HFFc6 (cell line): Measurements from ENCODE around the gene PLXDC2. TPM values are rescaled to one million over a fixed set of nuclear protein-coding genes. Genes with fewer than 3 reads are reported as not detected.
"Not testable (repeated sequence)": the region's sequence is repeated elsewhere in the genome, so short reads cannot be mapped to it uniquely, and the experiment has no call there.

Experiments
- DNase-seq: peaks from one replicate; pipeline ENCODE4 v3.0.0-alpha.2; 2018
- H3K27ac Mint-ChIP-seq: 2 replicates; pipeline ENCODE4 v1.8.0; 2020; ENCODE audit warnings: mild to moderate bottlenecking, mixed read lengths
- H3K27me3 Mint-ChIP-seq: 2 replicates; pipeline ENCODE4 v1.8.0; 2021; ENCODE audit warnings: mild to moderate bottlenecking, moderate library complexity, mixed read lengths; ENCODE audit not compliant: insufficient read depth
- H3K36me3 Mint-ChIP-seq: 2 replicates; pipeline ENCODE4 v1.8.0; 2021; ENCODE audit warnings: low read depth, mixed read lengths
- H3K4me1 Mint-ChIP-seq: 2 replicates; pipeline ENCODE4 v1.8.0; 2020; ENCODE audit warnings: low read depth, mixed read lengths
- H3K4me3 Mint-ChIP-seq: 2 replicates; pipeline ENCODE4 v1.8.0; 2020; ENCODE audit warnings: mild to moderate bottlenecking, moderate library complexity, mixed read lengths
- H3K9me3 Mint-ChIP-seq: 2 replicates; pipeline ENCODE4 v1.8.0; 2020; ENCODE audit warnings: mild to moderate bottlenecking, mixed read lengths
- CTCF ChIP-seq: fragments of 200-600 bp; sonication (generic); IDR thresholded peaks from 2 replicates; pipeline ENCODE4 v1.5.0; 2021; ENCODE audit warnings: antibody characterized with exemption, mild to moderate bottlenecking
- total RNA-seq, 6 experiments: library from RNA; stranded (reverse); fragmentation: NEBNext Ultra II Directional; extraction: Animal tissue kit (Norgen Biotek cat#: 25700); gene quantifications; 2 replicates in 1 of 6; 3 replicates in 5 of 6; pipeline ENCODE4 v1.2.3, GENCODE V29; 2021

The PLXDC2 gene
- total RNA-seq, 6 experiments from 2014 or later: 0.17 to 2.3 (median 0.36) TPM

- DNase-seq: no peak
- no peak for TF ChIP-seq CTCF
- Mint-ChIP-seq H3K4me3 (no peak overlapping the region), H3K9me3 (peaks cover 28% of the 10 kb centered on the region), H3K36me3 (0 out of 2 replicates have a peak, but pooled peaks cover 4% of the 10 kb centered on the region), H3K4me1 (no peaks in the 10 kb centered on the region), H3K27me3 (no peaks in the 10 kb centered on the region; the same call in 1 of the 2 replicates), H3K27ac (no peak overlapping the region)
Observed at GRCh38 chr10:20202337-20202736, 386.1 kb downstream of the PLXDC2 start.

- 0 out of 2 replicates have a peak, but pooled peaks cover 4% of the 10 kb centered on the region for H3K36me3 Mint-ChIP-seq
- DNase-seq: no peak
- H3K27ac Mint-ChIP-seq: no peak overlapping the region
- peaks cover 60% of the 10 kb centered on the region for H3K9me3 Mint-ChIP-seq
- H3K27me3 Mint-ChIP-seq: no peaks in the 10 kb centered on the region; the same call in 1 of the 2 replicates
- no peak for TF ChIP-seq CTCF
- H3K4me1 Mint-ChIP-seq: no peaks in the 10 kb centered on the region
- no peak overlapping the region for H3K4me3 Mint-ChIP-seq
Observed at GRCh38 chr10:20207653-20208052, 391.4 kb downstream of the PLXDC2 start.

- DNase-seq, H3K27ac Mint-ChIP-seq, H3K36me3 Mint-ChIP-seq, H3K4me3 Mint-ChIP-seq, H3K27me3 Mint-ChIP-seq, H3K4me1 Mint-ChIP-seq: not testable (repeated sequence)
- peaks cover 60% of the 10 kb centered on the region for H3K9me3 Mint-ChIP-seq
Observed at GRCh38 chr10:20209098-20209497, 392.9 kb downstream of the PLXDC2 start.

- H3K36me3 Mint-ChIP-seq: peaks cover 9% of the 10 kb centered on the region; the same call in 1 of the 2 replicates
- H3K4me1 Mint-ChIP-seq: no peaks in the 10 kb centered on the region
- H3K9me3 Mint-ChIP-seq: peaks cover 42% of the 10 kb centered on the region
- no peak overlapping the region for H3K4me3 Mint-ChIP-seq
- TF ChIP-seq CTCF: no peak
- H3K27me3 Mint-ChIP-seq: peaks cover 1% of the 10 kb centered on the region; the same call in 1 of the 2 replicates
- no peak overlapping the region for H3K27ac Mint-ChIP-seq
- no peak for DNase-seq
Observed at GRCh38 chr10:20215547-20216152, 399.4 kb downstream of the PLXDC2 start.

GRCh38 chr10:20221356-20221755 is 405.1 kb downstream of the PLXDC2 start:
- H3K4me3 Mint-ChIP-seq: no peak overlapping the region
- DNase-seq: no peak
- H3K9me3 Mint-ChIP-seq: peaks cover 18% of the 10 kb centered on the region
- H3K4me1 Mint-ChIP-seq: no peaks in the 10 kb centered on the region
- H3K36me3 Mint-ChIP-seq: no peaks in the 10 kb centered on the region; the same call in 1 of the 2 replicates
- TF ChIP-seq CTCF: no peak
- H3K27ac Mint-ChIP-seq: no peak overlapping the region
- H3K27me3 Mint-ChIP-seq: no peaks in the 10 kb centered on the region

GRCh38 chr10:20228729-20229128 is 412.5 kb downstream of the PLXDC2 start:
- Mint-ChIP-seq H3K4me1 (no peaks in the 10 kb centered on the region), H3K36me3 (no peaks in the 10 kb centered on the region; the same call in 1 of the 2 replicates)

More at GRCh38 chr10:20228729-20229128, 412.5 kb downstream of the PLXDC2 start:
- Mint-ChIP-seq H3K4me3 (no peak overlapping the region), H3K9me3 (peaks cover 27% of the 10 kb centered on the region), H3K27me3 (no peaks in the 10 kb centered on the region), H3K27ac (no peak overlapping the region)
- no peak for DNase-seq
- TF ChIP-seq CTCF: no peak
